ENCODE measurements around the gene TIAM2.

The TIAM2 gene

DNA sequence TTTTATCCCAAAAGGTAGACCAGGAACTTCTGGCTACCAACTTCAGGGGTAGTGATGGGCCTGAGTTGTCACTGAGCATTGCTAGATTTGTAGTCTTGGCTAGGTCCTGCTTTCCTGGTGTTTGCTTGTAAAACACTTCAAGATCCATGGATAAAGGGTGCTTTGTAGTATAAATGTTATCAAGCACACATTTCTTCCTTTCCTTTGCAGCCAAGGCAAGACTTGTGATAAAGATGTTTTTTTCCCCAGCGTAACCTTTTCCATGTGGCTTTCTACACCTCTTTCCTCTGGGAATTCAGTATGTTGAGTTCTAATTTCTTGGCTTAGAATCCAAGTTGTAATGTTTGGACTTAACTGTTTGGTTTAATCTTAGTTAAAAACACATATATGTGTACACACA is 145.9 kb downstream of the TIAM2 start:
- no peak overlapping the region for H3K4me3 ChIP-seq (ENCODE audit: control insufficient read depth, low read depth, low read length)
- TF ChIP-seq, protein P1, sequence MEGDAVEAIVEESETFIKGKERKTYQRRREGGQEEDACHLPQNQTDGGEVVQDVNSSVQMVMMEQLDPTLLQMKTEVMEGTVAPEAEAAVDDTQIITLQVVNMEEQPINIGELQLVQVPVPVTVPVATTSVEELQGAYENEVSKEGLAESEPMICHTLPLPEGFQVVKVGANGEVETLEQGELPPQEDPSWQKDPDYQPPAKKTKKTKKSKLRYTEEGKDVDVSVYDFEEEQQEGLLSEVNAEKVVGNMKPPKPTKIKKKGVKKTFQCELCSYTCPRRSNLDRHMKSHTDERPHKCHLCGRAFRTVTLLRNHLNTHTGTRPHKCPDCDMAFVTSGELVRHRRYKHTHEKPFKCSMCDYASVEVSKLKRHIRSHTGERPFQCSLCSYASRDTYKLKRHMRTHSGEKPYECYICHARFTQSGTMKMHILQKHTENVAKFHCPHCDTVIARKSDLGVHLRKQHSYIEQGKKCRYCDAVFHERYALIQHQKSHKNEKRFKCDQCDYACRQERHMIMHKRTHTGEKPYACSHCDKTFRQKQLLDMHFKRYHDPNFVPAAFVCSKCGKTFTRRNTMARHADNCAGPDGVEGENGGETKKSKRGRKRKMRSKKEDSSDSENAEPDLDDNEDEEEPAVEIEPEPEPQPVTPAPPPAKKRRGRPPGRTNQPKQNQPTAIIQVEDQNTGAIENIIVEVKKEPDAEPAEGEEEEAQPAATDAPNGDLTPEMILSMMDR (IDR thresholded peaks at IDR 0.05; ENCODE audit: control insufficient read depth, insufficient read depth, low read depth, low read length, missing control alignments): no peak
- no peak for DNase-seq (ENCODE audit: low read depth)

DNA sequence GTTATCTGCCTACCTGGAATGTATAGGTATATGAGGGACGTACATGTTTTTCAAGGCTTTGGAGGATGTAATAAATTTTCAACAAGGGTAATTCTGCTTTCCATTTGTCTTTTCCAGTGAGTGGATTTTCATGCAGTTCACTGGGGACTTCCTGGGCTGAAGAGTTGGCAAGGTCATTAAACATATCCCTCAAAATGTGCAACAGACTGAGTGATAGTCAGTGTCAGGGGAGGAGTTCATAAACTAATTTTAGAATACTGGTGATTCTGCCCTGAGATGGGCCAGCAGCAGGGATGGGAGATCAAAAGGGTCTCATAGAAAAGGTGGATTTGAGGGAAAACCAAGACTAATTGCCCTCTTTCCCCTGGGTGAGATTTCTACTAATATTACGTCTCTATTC is 146.4 kb downstream of the TIAM2 start:
- DNase-seq (ENCODE audit: low read depth): no peak
- TF ChIP-seq, protein P1 (IDR thresholded peaks at IDR 0.05; ENCODE audit: control insufficient read depth, insufficient read depth, low read depth, low read length, missing control alignments): no peak
- no peak overlapping the region for H3K4me3 ChIP-seq (ENCODE audit: control insufficient read depth, low read depth, low read length)

DNA sequence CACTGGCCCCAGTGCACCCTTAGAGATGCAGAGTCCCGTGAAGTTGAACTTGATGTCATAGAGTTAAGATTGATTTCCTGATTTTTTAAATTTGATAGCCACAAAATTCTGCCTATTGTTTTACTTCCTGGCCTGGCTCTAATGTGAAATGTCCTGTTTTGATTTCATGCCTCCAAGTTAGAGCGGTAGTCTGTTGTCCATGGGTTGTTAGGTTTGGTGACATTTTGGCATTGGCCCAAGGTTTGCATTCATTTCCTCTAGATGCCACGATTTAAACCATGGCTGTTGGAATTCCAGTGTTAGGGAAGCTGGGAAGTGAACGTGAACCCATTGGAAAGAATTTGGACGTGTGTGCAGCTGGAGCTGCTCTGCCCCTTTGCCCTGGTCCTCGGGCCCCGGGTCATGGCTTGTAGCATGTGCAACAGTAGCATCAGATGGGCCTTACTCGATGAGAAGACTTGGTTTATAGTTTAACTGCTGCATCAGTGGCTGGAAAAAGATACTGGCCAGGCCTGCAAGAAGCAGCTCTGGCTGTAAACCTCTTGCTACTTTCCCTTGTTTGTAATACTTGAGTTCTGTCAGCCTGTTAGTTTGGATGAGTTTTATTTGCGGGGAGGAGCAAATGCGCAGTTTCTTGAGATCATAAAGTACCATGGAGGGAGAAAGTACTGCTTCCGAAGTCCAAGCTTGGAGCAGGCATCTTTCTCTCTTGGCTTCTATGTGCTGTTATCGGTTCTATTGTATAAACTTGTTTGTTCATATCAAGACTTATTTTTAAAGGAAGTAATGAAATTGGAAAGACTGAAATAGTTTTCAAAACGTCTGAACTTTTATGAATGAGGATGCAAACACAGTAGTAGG is 147.3 kb downstream of the TIAM2 start:
- TF ChIP-seq, protein P1 (IDR thresholded peaks at IDR 0.05; ENCODE audit: control insufficient read depth, insufficient read depth, low read depth, low read length, missing control alignments): no peak
- no peak for DNase-seq (ENCODE audit: low read depth)
- peak overlapping the region; percentile 24; the same call in 1 of the 2 replicates for H3K4me3 ChIP-seq (ENCODE audit: control insufficient read depth, low read depth, low read length)

DNA sequence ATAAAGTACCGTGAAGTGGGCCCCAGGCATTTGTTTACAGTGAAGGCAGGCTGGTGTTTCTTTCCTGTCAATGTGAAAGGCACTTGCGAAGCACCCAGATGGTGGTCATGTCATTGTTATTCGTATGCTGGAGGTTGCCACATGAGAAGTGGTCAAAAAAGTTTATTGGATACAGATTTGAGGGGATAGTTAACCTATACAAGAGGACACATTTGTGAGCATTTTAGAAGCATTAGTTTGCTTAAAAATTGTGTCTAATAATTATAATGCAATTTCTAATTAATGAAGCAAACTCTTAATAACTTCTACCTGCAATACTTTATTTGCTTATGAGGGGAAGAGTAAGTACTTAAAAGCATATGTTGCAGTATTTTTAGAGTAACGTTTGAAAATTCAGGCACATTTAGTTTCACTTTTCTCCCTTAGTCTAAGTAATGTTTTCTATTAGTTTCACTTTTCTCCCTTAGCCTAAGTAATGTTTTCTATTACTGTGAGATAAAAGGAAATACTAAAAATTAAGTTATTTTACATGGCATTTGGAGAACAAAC is 148.0 kb downstream of the TIAM2 start:
- DNase-seq (ENCODE audit: low read depth): no peak
- peak overlapping the region; percentile 24 for H3K4me3 ChIP-seq (ENCODE audit: control insufficient read depth, low read depth, low read length)
- TF ChIP-seq, protein P1 (IDR thresholded peaks at IDR 0.05; ENCODE audit: control insufficient read depth, insufficient read depth, low read depth, low read length, missing control alignments): no peak

DNA sequence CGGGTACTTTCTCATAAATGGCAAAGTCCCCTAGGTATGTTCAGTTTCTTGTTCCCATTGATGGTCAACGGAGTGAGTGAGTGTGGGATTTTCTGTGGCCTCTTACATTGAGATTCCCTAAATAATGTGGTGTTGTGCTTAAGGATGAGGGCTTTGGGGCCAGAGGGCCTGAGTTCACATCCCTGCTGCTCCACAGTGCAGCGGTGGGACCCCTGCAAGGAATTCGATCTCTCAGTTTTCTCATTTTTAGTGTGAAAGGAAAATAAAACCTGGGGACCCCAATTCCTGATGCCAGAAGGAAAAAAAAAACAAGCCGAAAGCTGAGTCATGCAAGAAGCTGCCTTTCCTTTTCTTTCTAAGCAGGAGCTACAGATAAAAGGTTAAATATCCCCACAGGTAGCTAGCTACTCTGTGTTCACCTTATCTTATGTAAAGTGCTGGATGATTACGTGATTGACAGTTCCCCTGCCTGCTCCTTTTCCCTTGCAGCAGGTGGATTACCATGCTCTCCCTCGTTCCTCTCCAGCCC is 148.5 kb downstream of the TIAM2 start:
- peak overlapping the region; percentile 24 for H3K4me3 ChIP-seq (ENCODE audit: control insufficient read depth, low read depth, low read length)
- TF ChIP-seq, protein P1 (IDR thresholded peaks at IDR 0.05; ENCODE audit: control insufficient read depth, insufficient read depth, low read depth, low read length, missing control alignments): no peak

DNA sequence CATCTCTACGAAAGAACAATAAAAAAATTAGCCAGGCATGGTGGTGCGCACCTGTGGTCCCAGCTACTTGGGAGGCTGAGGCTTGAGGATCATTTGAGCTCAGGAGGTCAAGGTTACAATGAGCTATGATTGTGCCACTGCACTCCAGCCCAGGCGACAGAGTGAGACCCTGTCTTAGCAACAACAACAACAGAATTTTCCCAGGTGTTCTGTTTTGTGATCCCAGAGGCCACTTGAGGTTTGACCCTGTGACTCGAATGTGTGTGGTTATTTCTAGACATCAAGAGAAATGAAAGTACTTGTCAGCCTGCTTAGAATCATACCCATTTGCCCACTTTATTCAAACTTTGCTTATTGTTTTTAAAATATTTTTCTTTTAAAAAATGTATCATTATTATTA is 151.1 kb downstream of the TIAM2 start:
- H3K4me3 ChIP-seq (ENCODE audit: control insufficient read depth, low read depth, low read length): no peak overlapping the region
- TF ChIP-seq, protein P1 (IDR thresholded peaks at IDR 0.05; ENCODE audit: control insufficient read depth, insufficient read depth, low read depth, low read length, missing control alignments): no peak
- DNase-seq (ENCODE audit: low read depth): no peak

More for the DNA sequence above, 148.5 kb downstream of the TIAM2 start:
- DNase-seq (ENCODE audit: low read depth): no peak
